Thyroid gland (tissue), 4 donors: ENCODE results near the gene EHD4.

ENCODE experiments used
- POLR2A ChIP-seq, 2 donors: fragments of 450-650 bp; IDR thresholded peaks; one replicate each; pipeline ENCODE4 v1.6.1; 2017; ENCODE audit warnings: antibody characterized with exemption in 2 of 2, mild to moderate bottlenecking in 2 of 2, moderate library complexity in 1 of 2
- TF ChIP-seq, protein P1 (sequence below), 6 experiments: fragments of 200-600 bp in 3 of 6; fragments of 450-650 bp in 3 of 6; sonication (generic) in 3 of 6; IDR thresholded peaks; one replicate each; pipeline ENCODE4 v1.5.1; 2016 to 2019; ENCODE audit warnings: antibody characterized with exemption in 6 of 6, mild to moderate bottlenecking in 2 of 6, inconsistent platforms in 1 of 6, moderate library complexity in 1 of 6

- TF ChIP-seq, protein P1, sequence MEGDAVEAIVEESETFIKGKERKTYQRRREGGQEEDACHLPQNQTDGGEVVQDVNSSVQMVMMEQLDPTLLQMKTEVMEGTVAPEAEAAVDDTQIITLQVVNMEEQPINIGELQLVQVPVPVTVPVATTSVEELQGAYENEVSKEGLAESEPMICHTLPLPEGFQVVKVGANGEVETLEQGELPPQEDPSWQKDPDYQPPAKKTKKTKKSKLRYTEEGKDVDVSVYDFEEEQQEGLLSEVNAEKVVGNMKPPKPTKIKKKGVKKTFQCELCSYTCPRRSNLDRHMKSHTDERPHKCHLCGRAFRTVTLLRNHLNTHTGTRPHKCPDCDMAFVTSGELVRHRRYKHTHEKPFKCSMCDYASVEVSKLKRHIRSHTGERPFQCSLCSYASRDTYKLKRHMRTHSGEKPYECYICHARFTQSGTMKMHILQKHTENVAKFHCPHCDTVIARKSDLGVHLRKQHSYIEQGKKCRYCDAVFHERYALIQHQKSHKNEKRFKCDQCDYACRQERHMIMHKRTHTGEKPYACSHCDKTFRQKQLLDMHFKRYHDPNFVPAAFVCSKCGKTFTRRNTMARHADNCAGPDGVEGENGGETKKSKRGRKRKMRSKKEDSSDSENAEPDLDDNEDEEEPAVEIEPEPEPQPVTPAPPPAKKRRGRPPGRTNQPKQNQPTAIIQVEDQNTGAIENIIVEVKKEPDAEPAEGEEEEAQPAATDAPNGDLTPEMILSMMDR (IDR thresholded peaks at IDR 0.05) = no peak
- no peak for TF ChIP-seq POLR2A (IDR thresholded peaks at IDR 0.05)
Measured at GRCh38 chr15:41861736-41862356, 110.5 kb downstream of the EHD4 start.
